OCI-LY1 (cell line): Measurements from ENCODE around the gene R3HCC1L.

ENCODE experiments used
- H2AFZ ChIP-seq: fragments of 200-600 bp; sonication (generic), shearing (Covaris generic); 2 replicates; pipeline ENCODE4 v1.6.0; 2014; ENCODE audit warnings: antibody characterized with exemption, mild to moderate bottlenecking, low read length
- H3F3A ChIP-seq: fragments of 200-600 bp; sonication (generic), shearing (Covaris generic); 2 replicates; pipeline ENCODE4 v1.6.0; 2014; ENCODE audit warnings: mild to moderate bottlenecking, antibody characterized with exemption, low read length, moderate library complexity; ENCODE audit not compliant: insufficient read depth
- H3K27ac ChIP-seq: fragments of 200-600 bp; sonication (generic); 2 replicates; pipeline ENCODE4 v1.5.1; 2014; ENCODE audit warnings: low read length, mixed run types, mild to moderate bottlenecking, low read depth; ENCODE audit not compliant: poor library complexity, severe bottlenecking
- H3K27me3 ChIP-seq: fragments of 200-600 bp; sonication (generic); 2 replicates; pipeline ENCODE4 v1.6.0; 2014; ENCODE audit warnings: antibody characterized with exemption, mild to moderate bottlenecking, low read length, moderate library complexity; ENCODE audit not compliant: insufficient read depth
- H3K36me3 ChIP-seq: fragments of 200-600 bp; sonication (generic); 2 replicates; pipeline ENCODE4 v1.6.1; 2014; ENCODE audit warnings: mild to moderate bottlenecking, antibody characterized with exemption, low read length, moderate library complexity, mixed read lengths; ENCODE audit not compliant: insufficient read depth
- H3K4me1 ChIP-seq: fragments of 200-600 bp; sonication (generic); 2 replicates; pipeline ENCODE4 v1.5.1; 2014; ENCODE audit warnings: mild to moderate bottlenecking, low read length, moderate library complexity; ENCODE audit not compliant: insufficient read depth, severe bottlenecking
- H3K4me2 ChIP-seq: fragments of 200-600 bp; sonication (generic), shearing (Covaris generic); 2 replicates; pipeline ENCODE4 v1.6.1; 2014; ENCODE audit warnings: low read length
- H3K4me3 ChIP-seq: fragments of 200-600 bp; sonication (generic); 2 replicates; pipeline ENCODE4 v1.5.1; 2014; ENCODE audit warnings: low read length, low read depth, mild to moderate bottlenecking, mixed read lengths; ENCODE audit not compliant: poor library complexity, severe bottlenecking
- H3K79me2 ChIP-seq: fragments of 200-600 bp; shearing (Covaris generic); 2 replicates; pipeline ENCODE4 v1.6.1; 2016; ENCODE audit warnings: mixed run types, low read length, mixed read lengths; ENCODE audit not compliant: insufficient read depth
- H3K9ac ChIP-seq: fragments of 200-600 bp; sonication (generic), shearing (Covaris generic); 2 replicates; pipeline ENCODE4 v1.6.1; 2014; ENCODE audit warnings: mild to moderate bottlenecking, low read length, mixed read lengths
- H3K9me2 ChIP-seq: fragments of 200-600 bp; sonication (generic), shearing (Covaris generic); 2 replicates; pipeline ENCODE4 v1.6.1; 2014; ENCODE audit warnings: low read depth, mild to moderate bottlenecking, low read length, mixed read lengths
- H3K9me3 ChIP-seq: fragments of 200-600 bp; shearing (Covaris generic); 2 replicates; pipeline ENCODE4 v1.6.1; 2014; ENCODE audit warnings: low read length, mixed read lengths
- H4K20me1 ChIP-seq: fragments of 200-600 bp; sonication (generic), shearing (Covaris generic); 2 replicates; pipeline ENCODE4 v1.6.0; 2016; ENCODE audit warnings: mild to moderate bottlenecking, low read length; ENCODE audit not compliant: insufficient read depth
- EZH2 ChIP-seq: fragments of 200-600 bp; sonication (generic), shearing (Covaris generic); IDR thresholded peaks from 2 replicates; pipeline ENCODE4 v1.8.0; 2017; ENCODE audit warnings: borderline replicate concordance, mixed run types, mild to moderate bottlenecking, antibody characterized with exemption, low read length, moderate library complexity, mixed read lengths
- TF ChIP-seq, protein P1 (sequence below): fragments of 200-600 bp; sonication (generic), shearing (Covaris generic); IDR thresholded peaks from 2 replicates; pipeline ENCODE4 v1.5.1; 2017; ENCODE audit warnings: mild to moderate bottlenecking, antibody characterized with exemption, low read length, moderate library complexity, mixed read lengths

The R3HCC1L gene

GRCh38 chr10:98238391-98238790 is 103.9 kb downstream of the R3HCC1L start:
- no peaks in the 10 kb centered on the region for H3F3A ChIP-seq
- no peak overlapping the region for H3K4me2 ChIP-seq
- H4K20me1 ChIP-seq: no peaks in the 10 kb centered on the region
- H3K27ac ChIP-seq: no peak overlapping the region
- no peak for TF ChIP-seq EZH2
- H2AFZ ChIP-seq: no peak overlapping the region
- no peaks in the 10 kb centered on the region for H3K9me3 ChIP-seq
- no peaks in the 10 kb centered on the region for H3K9me2 ChIP-seq
- no peaks in the 10 kb centered on the region for H3K27me3 ChIP-seq
- peaks cover 38% of the 10 kb centered on the region for H3K36me3 ChIP-seq
- no peaks in the 10 kb centered on the region for H3K79me2 ChIP-seq
- H3K9ac ChIP-seq: no peak overlapping the region
- no peaks in the 10 kb centered on the region for H3K4me1 ChIP-seq
- no peak overlapping the region for H3K4me3 ChIP-seq

- no peak overlapping the region for H2AFZ ChIP-seq
- H3K27me3 ChIP-seq: no peaks in the 10 kb centered on the region
- no peak overlapping the region for H3K27ac ChIP-seq
- no peaks in the 10 kb centered on the region for H3F3A ChIP-seq
- no peaks in the 10 kb centered on the region for H3K4me1 ChIP-seq
- H3K4me3 ChIP-seq: no peak overlapping the region
- no peak overlapping the region for H3K4me2 ChIP-seq
- H3K9me3 ChIP-seq: no peaks in the 10 kb centered on the region
- H3K9ac ChIP-seq: no peak overlapping the region
- TF ChIP-seq, protein P1, sequence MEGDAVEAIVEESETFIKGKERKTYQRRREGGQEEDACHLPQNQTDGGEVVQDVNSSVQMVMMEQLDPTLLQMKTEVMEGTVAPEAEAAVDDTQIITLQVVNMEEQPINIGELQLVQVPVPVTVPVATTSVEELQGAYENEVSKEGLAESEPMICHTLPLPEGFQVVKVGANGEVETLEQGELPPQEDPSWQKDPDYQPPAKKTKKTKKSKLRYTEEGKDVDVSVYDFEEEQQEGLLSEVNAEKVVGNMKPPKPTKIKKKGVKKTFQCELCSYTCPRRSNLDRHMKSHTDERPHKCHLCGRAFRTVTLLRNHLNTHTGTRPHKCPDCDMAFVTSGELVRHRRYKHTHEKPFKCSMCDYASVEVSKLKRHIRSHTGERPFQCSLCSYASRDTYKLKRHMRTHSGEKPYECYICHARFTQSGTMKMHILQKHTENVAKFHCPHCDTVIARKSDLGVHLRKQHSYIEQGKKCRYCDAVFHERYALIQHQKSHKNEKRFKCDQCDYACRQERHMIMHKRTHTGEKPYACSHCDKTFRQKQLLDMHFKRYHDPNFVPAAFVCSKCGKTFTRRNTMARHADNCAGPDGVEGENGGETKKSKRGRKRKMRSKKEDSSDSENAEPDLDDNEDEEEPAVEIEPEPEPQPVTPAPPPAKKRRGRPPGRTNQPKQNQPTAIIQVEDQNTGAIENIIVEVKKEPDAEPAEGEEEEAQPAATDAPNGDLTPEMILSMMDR: no peak
- no peak for TF ChIP-seq EZH2
- H3K79me2 ChIP-seq: no peaks in the 10 kb centered on the region
- no peaks in the 10 kb centered on the region for H4K20me1 ChIP-seq
- peaks cover 43% of the 10 kb centered on the region for H3K36me3 ChIP-seq
- H3K9me2 ChIP-seq: no peaks in the 10 kb centered on the region
Observed at GRCh38 chr10:98240524-98240923, 106.1 kb downstream of the R3HCC1L start.

DNA sequence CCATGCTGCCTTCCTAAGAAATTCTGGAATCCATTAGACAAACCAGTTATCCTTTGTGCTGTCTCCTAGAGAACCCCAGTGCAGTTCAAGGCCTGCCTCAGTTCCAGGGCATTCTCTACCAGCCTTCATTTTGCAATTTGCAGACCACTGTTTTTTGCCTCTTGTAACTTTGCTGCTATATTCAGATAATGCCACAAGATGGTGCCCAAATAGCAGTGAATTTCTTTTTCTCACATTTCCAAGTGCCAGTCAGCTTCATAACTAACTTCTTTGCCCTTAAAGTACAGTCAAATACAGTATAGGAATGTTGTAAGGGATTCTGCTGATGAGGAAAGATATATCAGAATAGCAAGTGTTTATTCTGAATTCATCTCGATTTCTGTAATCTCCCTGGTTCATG is 108.4 kb downstream of the R3HCC1L start:
- Histone ChIP-seq H3K27me3 (no peaks in the 10 kb centered on the region), H3K9me2 (no peaks in the 10 kb centered on the region), H3K9ac (no peak overlapping the region), H4K20me1 (no peaks in the 10 kb centered on the region), H3K36me3 (peaks cover 31% of the 10 kb centered on the region; the same call in 1 of the 2 replicates), H3K27ac (no peak overlapping the region), H3K4me3 (no peak overlapping the region), H3K4me2 (no peak overlapping the region), H3K9me3 (no peaks in the 10 kb centered on the region), H3K4me1 (no peaks in the 10 kb centered on the region), H2AFZ (no peak overlapping the region), H3K79me2 (no peaks in the 10 kb centered on the region), H3F3A (no peaks in the 10 kb centered on the region)
- TF ChIP-seq, protein P1: peak; percentile 15; the same call in 1 of the 2 replicates
- TF ChIP-seq EZH2: no peak

- H3K4me3 ChIP-seq: no peak overlapping the region
- no peak overlapping the region for H3K9ac ChIP-seq
- H3K4me2 ChIP-seq: no peak overlapping the region
- no peaks in the 10 kb centered on the region for H3K4me1 ChIP-seq
- no peaks in the 10 kb centered on the region for H3K9me3 ChIP-seq
- no peak for TF ChIP-seq EZH2
- TF ChIP-seq, protein P1: no peak
- no peaks in the 10 kb centered on the region for H4K20me1 ChIP-seq
- no peaks in the 10 kb centered on the region for H3K27me3 ChIP-seq
- H3K79me2 ChIP-seq: no peaks in the 10 kb centered on the region
- H3K36me3 ChIP-seq: peaks cover 32% of the 10 kb centered on the region
- no peaks in the 10 kb centered on the region for H3K9me2 ChIP-seq
- H2AFZ ChIP-seq: no peak overlapping the region
- H3K27ac ChIP-seq: no peak overlapping the region
- no peaks in the 10 kb centered on the region for H3F3A ChIP-seq
Observed at GRCh38 chr10:98244141-98244540, 109.7 kb downstream of the R3HCC1L start.
